Body of pancreas (tissue), 4 donors: ENCODE results near the gene TWF2. TPM values are rescaled to one million over a fixed set of nuclear protein-coding genes. Genes with fewer than 3 reads are reported as not detected.
A peak's percentile ranks its signal among the peaks of the same experiment; 100 is the strongest.

Source experiments
- ATAC-seq: fragments of 150-250 bp; one replicate; pipeline ENCODE4 v1.9.1; 2016
- DNase-seq, 4 donors: peaks; one replicate each; pipeline ENCODE4 v3.0.0-alpha.2; 2019
- H3K27ac ChIP-seq, 4 donors: fragments of 200-600 bp; sonication (generic); 1 replicate in 3 of 4; 2 replicates in 1 of 4; pipeline versions ENCODE4 v1.5.1 to v1.6.1; 2016 to 2019; ENCODE audit warnings: mild to moderate bottlenecking in 1 of 4, mixed read lengths in 1 of 4, moderate library complexity in 1 of 4
- H3K27me3 ChIP-seq, 2 donors: fragments of 200-600 bp; sonication (generic); one replicate each; pipeline ENCODE4 v1.6.0; 2016; ENCODE audit warnings: mild to moderate bottlenecking in 1 of 2
- H3K36me3 ChIP-seq, 2 donors: fragments of 200-600 bp; sonication (generic); replicated peaks in 1 of 2; 2 replicates each; pipeline ENCODE4 v1.5.1; 2016; ENCODE audit warnings: low read depth in 2 of 2; ENCODE audit not compliant: insufficient read depth in 1 of 2
- H3K4me1 ChIP-seq: fragments of 200-600 bp; sonication (generic); one replicate; pipeline ENCODE4 v1.6.0; 2016
- H3K4me3 ChIP-seq, 2 donors: fragments of 200-600 bp; sonication (generic); 1 replicate in 1 of 2; 2 replicates in 1 of 2; pipeline ENCODE4 v1.5.1; 2016 to 2019
- H3K9me3 ChIP-seq, 3 donors: fragments of 200-600 bp; sonication (generic); 1 replicate in 2 of 3; 2 replicates in 1 of 3; pipeline ENCODE4 v1.5.1; 2016
- CTCF ChIP-seq, 7 experiments: fragments of 450-650 bp in 4 of 7; fragments of 200-600 bp in 3 of 7; sonication (generic) in 3 of 7; IDR thresholded peaks; one replicate each; pipeline ENCODE4 v1.5.1; 2016 to 2019; ENCODE audit warnings: antibody characterized with exemption in 7 of 7
- POLR2A ChIP-seq, 3 donors: fragments of 450-650 bp; IDR thresholded peaks; one replicate each; pipeline ENCODE4 v1.6.1; 2016; ENCODE audit warnings: antibody characterized with exemption in 3 of 3, mild to moderate bottlenecking in 2 of 3
- WGBS, 2 donors: methylation state at CpG; one replicate each; pipeline ENCODE4 v1.1.5; 2017; 5-methylcytosine and 5-hydroxymethylcytosine counted together
- intact Hi-C: fragments of 100-400 bp; cut with DNase I; formaldehyde crosslinking; loops from one replicate; pipeline ENCODE4 v1.15.1; 2023
- total RNA-seq, 2 donors: library from RNA; depleted of rRNA; stranded (reverse); fragments of >200 nt; gene quantifications; one replicate each; pipeline ENCODE4 v1.1.0, GENCODE V29; 2016

Gene TWF2
- total RNA-seq, 2 donors from 2014 or later: 26.7 to 35.8 TPM

GRCh38 chr3:52222319-52223221, 16.4 kb downstream of the TWF2 start:
- H3K27ac ChIP-seq: no peak overlapping the region
- DNase-seq: no peak
- H3K4me1 ChIP-seq: peaks cover 11% of the 10 kb centered on the region
- 89 to 92% methylated on average over 10 to 41 of the region's 41 CpGs for WGBS, 2 donors
- intact Hi-C loops: no loop called here
- H3K27me3 ChIP-seq: no peaks in the 10 kb centered on the region
- H3K9me3 ChIP-seq: no peaks in the 10 kb centered on the region
- no peak for ATAC-seq
- no peak for TF ChIP-seq CTCF (IDR thresholded peaks at IDR 0.05)
- TF ChIP-seq POLR2A (IDR thresholded peaks at IDR 0.05): no peak
- no peak overlapping the region for H3K4me3 ChIP-seq
- no peaks in the 10 kb centered on the region for H3K36me3 ChIP-seq

- Histone ChIP-seq H3K36me3 (no peaks in the 10 kb centered on the region), H3K27me3 (no peaks in the 10 kb centered on the region), H3K27ac (no peak overlapping the region), H3K9me3 (no peaks in the 10 kb centered on the region), H3K4me3 (no peak overlapping the region), H3K4me1 (peaks cover 19% of the 10 kb centered on the region)
- intact Hi-C loops: no loop called here
- ATAC-seq (no peak), DNase-seq (peak in 1 of 4 donors; percentile 28)
- 61 to 82% methylated on average over 3 to 29 of the region's 34 CpGs for WGBS, 2 donors
- TF ChIP-seq POLR2A (IDR thresholded peaks at IDR 0.05): no peak
- TF ChIP-seq CTCF (IDR thresholded peaks at IDR 0.05): no peak
These were observed 17.2 kb downstream of the TWF2 start for GRCh38 chr3:52221563-52222318.

- ATAC-seq (no peak), DNase-seq (no peak)
- no peaks in the 10 kb centered on the region for H3K9me3 ChIP-seq
- WGBS, 2 donors: 89 to 93% methylated on average over 21 to 26 of the region's 27 CpGs
- TF ChIP-seq CTCF (IDR thresholded peaks at IDR 0.05) (no peak), POLR2A (IDR thresholded peaks at IDR 0.05) (no peak)
- no peak overlapping the region for H3K4me3 ChIP-seq
- no peaks in the 10 kb centered on the region for H3K27me3 ChIP-seq
- no peak overlapping the region for H3K27ac ChIP-seq
- H3K4me1 ChIP-seq: peaks cover 25% of the 10 kb centered on the region
- intact Hi-C loops: no loop called here
- H3K36me3 ChIP-seq: no peaks in the 10 kb centered on the region
These were observed 17.8 kb downstream of the TWF2 start for GRCh38 chr3:52221141-52221562.

GRCh38 chr3:52220380-52221026, 18.5 kb downstream of the TWF2 start:
- DNase-seq (peak; percentile 81 to 88 (median 83)), ATAC-seq (peak; percentile 50)
- peaks cover 27% of the 10 kb centered on the region for H3K4me1 ChIP-seq
- no peaks in the 10 kb centered on the region for H3K27me3 ChIP-seq
- no peaks in the 10 kb centered on the region for H3K9me3 ChIP-seq
- H3K27ac ChIP-seq: no peak overlapping the region
- 24 to 28% methylated on average over 7 to 9 of the region's 9 CpGs for WGBS, 2 donors
- TF ChIP-seq POLR2A (IDR thresholded peaks at IDR 0.05) (no peak), CTCF (IDR thresholded peaks at IDR 0.05) (peak; percentile 80 to 93 (median 86))
- H3K36me3 ChIP-seq: no peaks in the 10 kb centered on the region
- no peak overlapping the region for H3K4me3 ChIP-seq
- intact Hi-C loops: no loop called here
